Measurements from ENCODE around the gene CCDC92B. TPM values are rescaled to one million over a fixed set of nuclear protein-coding genes. Genes with fewer than 3 reads are reported as not detected.
"Not testable (repeated sequence)": the region's sequence is repeated elsewhere in the genome, so short reads cannot be mapped to it uniquely, and the experiment has no call there.

CCDC92B gene
- total and polyA plus RNA-seq, 2 donors, result 0.14 to 0.32 TPM

DNA sequence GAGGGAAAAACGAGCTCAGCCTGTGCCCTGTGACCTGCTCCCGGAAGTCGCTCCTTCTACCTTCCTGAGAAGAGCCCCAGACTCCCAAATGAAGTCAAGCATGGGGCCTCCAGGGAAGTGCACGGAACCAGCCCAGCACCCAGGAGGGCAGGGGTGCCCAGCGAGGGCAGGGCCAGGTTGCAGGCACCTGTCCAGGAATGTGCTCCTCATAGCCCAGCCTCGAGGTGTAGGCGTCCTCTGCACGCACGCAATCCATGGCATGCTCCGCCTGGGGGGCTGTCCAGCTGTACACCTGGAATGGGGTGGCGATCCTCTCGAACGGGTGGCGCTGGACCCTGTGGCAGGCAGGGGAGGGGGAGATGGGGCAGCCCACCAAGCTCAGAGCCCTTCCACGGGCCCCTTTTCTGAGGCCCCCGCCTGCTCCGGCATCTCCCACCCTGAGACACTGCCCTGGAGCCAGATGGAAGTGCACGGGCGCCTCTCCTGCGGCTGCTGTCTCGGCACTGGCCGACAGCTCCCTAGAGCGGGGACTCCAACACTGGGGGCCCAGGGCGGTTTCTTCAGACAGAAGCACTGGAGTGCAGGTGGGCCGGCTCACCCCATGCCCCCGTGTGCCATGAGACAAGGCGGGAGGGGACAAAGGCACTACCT lies 48.8 kb downstream of the CCDC92B start:
- H3K36me3 ChIP-seq (ENCODE audit: insufficient read depth), result peaks cover 17% of the 10 kb centered on the region
- DNase-seq (ENCODE audit: extremely low spot score), result no peak

GRCh38 chr17:2700030-2700490 lies 49.4 kb downstream of the CCDC92B start:
- Histone ChIP-seq H3K4me3 (ENCODE audit: low read depth, low read length) (no peak overlapping the region), H3K4me1 (ENCODE audit: insufficient read depth) (no peaks in the 10 kb centered on the region), H3K27ac (ENCODE audit: low read depth) (no peak overlapping the region), H3K36me3 (ENCODE audit: insufficient read depth) (peaks cover 20% of the 10 kb centered on the region)
- 93% methylated on average over 20 of the region's 20 CpGs for WGBS
- no peak for DNase-seq (ENCODE audit: extremely low spot score)

More for the DNA sequence above, 48.8 kb downstream of the CCDC92B start:
- Histone ChIP-seq H3K27ac (ENCODE audit: low read depth) (no peak overlapping the region), H3K4me1 (ENCODE audit: insufficient read depth) (no peaks in the 10 kb centered on the region), H3K4me3 (ENCODE audit: low read depth, low read length) (no peak overlapping the region)
- 92% methylated on average over 27 of the region's 27 CpGs for WGBS

DNA sequence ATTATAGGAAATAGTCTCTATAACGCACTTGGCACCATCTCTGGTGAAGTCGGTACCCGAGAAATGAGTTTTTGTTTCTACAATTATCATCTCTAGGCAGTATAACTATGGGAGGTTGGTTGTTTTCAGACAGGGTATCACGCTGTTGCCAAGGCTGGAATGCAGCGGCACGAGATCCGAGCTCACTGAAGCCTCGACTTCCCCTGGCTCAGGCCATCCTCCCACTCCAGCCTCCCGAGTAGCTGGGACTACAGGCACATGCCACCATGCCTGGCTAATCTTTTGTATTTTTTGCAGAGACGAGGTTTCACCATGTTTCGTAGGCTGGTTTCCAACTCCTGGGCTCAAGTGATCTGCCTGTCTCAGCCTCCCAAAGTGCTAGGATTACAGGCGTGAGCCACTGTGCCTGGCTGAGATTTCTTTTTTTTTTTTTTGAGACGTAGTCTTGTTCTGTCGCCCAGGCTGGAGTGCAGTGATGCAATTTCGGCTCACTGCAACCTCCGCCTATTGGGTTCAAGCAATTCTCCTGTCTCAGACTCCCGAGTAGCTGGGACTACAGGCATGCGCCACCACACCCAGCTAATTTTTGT lies 50.1 kb downstream of the CCDC92B start:
- WGBS, result 87% methylated on average over 18 of the region's 18 CpGs
- H3K4me1 ChIP-seq (ENCODE audit: insufficient read depth); DNase-seq (ENCODE audit: extremely low spot score); H3K27ac ChIP-seq (ENCODE audit: low read depth); H3K4me3 ChIP-seq (ENCODE audit: low read depth, low read length): not testable (repeated sequence)
- peaks cover 20% of the 10 kb centered on the region for H3K36me3 ChIP-seq (ENCODE audit: insufficient read depth)

DNA sequence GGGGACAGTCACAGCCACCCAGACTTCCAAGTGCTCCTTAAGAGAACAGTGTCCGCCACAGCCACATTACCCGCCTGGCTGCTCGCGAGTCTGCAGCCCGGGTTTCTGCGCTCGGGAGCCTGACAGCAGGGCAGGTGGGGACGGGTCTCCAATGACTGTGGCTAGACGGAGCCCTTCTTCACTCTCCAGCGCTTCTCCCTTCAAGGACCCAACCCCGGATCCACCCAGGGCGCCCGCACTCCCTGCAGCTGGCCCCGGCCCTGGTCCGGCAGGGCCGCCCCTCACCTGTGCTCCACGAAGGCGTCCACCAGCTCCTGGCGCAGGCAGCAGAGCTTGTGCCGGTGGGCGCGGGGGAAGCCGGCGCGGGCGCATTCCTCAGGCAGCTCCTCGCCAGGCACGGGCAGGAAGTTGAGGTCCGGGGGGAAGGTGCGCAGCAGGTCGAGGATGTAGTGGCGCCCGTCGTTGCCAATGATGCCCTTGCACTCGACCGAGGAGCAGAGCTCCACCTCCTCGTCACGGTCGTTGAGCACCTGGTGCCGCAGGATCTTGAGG lies 51.8 kb downstream of the CCDC92B start:
- no peak overlapping the region for H3K4me3 ChIP-seq (ENCODE audit: low read depth, low read length)
- no peak for DNase-seq (ENCODE audit: extremely low spot score)
- H3K4me1 ChIP-seq (ENCODE audit: insufficient read depth), result no peaks in the 10 kb centered on the region
- peaks cover 16% of the 10 kb centered on the region for H3K36me3 ChIP-seq (ENCODE audit: insufficient read depth)
- 97% methylated on average over 40 of the region's 40 CpGs for WGBS
- H3K27ac ChIP-seq (ENCODE audit: low read depth), result no peak overlapping the region

DNA sequence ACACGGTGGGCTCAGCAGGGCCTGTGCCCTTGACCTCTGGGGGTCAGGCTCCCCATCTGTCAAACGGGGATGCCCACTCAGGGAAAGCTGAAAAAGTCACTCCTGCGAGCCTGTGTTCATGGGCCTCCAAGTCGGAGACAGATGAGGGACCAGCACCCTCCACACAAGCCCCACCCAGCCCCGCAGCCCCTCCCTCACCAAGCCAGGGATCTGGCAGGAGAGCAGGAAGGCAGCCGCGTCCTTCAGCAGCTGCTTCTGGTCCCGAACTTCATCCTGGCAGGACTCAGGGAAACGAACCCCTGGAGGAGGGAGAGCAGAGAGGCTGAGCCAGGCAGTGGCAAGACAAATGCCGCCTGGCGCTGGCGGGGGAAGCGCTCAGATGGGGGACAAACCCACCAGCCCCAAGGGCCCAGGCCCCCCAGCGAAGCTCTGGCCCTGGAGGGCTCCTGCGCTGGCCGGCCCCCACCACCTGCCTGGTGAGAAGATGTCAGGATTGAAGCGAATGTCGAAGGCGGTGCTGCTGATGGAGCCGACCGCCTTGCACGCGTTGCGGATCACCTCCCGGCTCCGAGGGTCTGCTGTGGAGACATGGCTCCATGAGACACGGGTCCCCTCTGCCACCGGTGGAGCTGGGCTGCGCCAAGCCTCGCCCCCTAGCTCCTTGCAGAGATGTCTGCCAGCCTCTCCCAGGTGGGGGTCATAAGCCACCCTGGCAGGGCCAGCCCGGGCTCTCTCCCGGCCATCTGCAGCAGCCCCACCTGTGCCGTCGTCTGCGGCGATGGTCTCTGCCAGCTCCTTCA lies 53.3 kb downstream of the CCDC92B start:
- WGBS, result 87% methylated on average over 36 of the region's 36 CpGs
- H3K36me3 ChIP-seq (ENCODE audit: insufficient read depth), result peaks cover 12% of the 10 kb centered on the region
- H3K4me3 ChIP-seq (ENCODE audit: low read depth, low read length), result no peak overlapping the region
- no peak for DNase-seq (ENCODE audit: extremely low spot score)
- no peaks in the 10 kb centered on the region for H3K4me1 ChIP-seq (ENCODE audit: insufficient read depth)
- H3K27ac ChIP-seq (ENCODE audit: low read depth), result no peak overlapping the region

DNA sequence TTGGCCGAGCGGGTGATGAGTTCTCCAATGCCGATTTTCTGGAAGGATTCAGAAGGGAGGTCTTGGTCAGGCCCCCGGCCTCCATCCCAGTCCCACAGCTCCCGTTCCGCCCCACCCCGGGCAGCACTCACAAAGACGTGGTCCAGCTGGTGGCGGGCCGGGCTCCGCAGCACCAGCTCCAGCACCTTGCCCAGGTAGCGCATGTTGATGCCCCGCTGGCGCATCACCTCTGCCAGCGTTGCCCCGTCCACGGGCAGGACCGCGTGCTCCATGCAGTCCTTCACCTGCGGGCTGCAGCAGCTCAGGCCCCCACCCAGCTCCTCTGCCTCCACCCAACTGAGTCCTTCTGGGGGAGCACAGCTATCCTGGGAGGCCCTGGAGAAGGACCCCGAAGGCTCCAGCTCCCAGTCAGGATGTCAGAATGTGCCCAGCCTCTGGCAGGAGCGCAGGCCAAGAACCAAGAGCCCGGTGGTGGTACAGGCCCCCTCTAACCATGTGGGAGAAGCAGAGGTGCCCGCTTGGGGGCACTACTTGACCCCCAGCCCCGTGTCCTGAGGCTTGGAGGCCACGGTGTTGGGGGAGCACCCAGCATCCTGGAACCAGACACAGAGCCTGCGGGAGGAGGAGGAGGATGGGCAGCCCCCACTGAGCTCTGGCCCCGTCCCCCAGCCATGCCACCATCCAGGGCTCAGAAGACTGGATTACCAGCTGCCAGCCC lies 54.0 kb downstream of the CCDC92B start:
- 94% methylated on average over 28 of the region's 28 CpGs for WGBS
- Histone ChIP-seq H3K36me3 (ENCODE audit: insufficient read depth) (peaks cover 10% of the 10 kb centered on the region), H3K4me1 (ENCODE audit: insufficient read depth) (no peaks in the 10 kb centered on the region), H3K4me3 (ENCODE audit: low read depth, low read length) (no peak overlapping the region), H3K27ac (ENCODE audit: low read depth) (no peak overlapping the region)
- DNase-seq (ENCODE audit: extremely low spot score), result no peak

DNA sequence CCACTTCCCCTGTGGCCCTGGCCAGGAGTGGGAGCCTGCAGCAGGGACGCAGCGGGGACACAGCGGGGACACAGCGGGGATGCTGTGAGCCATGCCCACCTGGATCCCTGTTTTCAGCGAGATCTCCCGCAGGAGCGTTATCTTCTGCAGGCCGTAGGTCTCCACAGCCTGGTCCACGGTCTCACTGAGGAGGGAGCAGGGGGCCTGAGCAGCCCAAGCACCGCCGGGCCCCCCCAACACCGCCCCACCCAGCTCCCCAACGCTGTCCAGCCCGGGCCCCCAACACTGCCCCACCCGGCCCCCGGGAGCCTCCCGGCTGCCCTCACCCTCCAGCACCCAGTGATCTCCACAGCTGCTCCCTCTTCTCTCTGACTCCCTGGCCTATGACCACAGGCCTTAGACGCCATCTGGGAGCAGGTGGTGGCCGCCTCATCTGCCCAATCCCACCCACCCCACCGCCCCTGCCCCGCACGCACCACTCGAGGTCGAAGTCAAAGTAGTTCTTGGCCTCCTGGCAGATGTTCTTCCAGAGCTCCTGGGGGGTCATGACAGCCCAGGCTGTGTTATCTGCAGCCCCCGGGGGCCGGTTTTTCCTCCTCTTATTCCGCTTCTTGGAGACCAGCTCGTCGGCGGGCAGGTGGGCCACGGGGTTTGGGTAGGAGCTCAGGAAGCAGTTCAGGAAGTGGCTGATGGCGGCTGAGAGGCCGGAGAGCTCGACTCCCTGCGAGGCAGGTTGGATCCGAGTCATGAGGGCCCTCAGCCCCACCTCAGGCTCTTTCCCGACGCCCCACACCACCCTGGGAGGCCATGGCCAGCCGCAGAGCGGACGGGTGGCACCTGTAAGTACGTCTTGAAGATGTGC lies 54.8 kb downstream of the CCDC92B start:
- DNase-seq (ENCODE audit: extremely low spot score), result no peak
- Histone ChIP-seq H3K36me3 (ENCODE audit: insufficient read depth) (peaks cover 10% of the 10 kb centered on the region), H3K27ac (ENCODE audit: low read depth) (no peak overlapping the region), H3K4me1 (ENCODE audit: insufficient read depth) (no peaks in the 10 kb centered on the region), H3K4me3 (ENCODE audit: low read depth, low read length) (no peak overlapping the region)
- WGBS, result 91% methylated on average over 42 of the region's 42 CpGs

DNA sequence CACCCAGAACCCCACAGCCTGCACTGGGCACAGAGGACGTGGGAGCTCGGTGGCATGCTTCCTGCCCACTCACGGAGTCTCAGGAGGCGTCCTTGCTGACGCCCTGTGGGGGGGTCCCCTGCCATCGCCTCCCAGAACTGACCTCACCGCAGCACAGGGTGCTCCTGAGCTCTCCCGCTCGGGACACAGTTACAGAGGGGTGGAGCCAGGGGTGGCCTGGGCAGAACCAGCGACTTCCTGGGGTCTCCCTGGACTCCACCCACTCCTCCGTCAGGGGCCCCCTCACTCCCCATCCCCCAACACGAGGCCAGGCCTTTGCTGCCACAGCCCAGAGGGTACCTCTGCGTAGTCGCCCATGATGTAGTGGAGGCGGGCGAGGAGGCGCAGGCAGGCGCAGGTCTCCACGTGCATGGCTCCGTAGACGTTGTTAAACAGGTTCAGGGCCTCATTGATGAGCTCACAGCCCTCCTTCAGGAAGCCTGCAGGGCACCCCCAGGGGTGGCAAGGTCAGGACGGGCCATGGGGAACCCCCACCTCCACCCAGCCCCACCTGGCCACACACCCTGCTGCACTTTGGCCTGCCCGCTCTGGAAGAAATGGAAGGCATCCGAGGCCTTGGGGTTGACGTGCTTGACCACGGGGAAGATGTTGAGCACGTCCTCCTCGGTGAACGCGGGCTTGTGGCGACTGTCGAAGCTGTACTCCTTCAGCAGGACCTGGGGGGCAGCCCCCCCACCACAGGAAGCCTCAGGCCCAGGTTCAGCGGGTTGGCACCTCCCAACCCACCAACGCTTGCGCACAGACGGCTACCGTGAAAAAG lies 55.7 kb downstream of the CCDC92B start:
- no peak for DNase-seq (ENCODE audit: extremely low spot score)
- no peaks in the 10 kb centered on the region for H3K4me1 ChIP-seq (ENCODE audit: insufficient read depth)
- no peak overlapping the region for H3K4me3 ChIP-seq (ENCODE audit: low read depth, low read length)
- WGBS, result 89% methylated on average over 37 of the region's 37 CpGs
- H3K27ac ChIP-seq (ENCODE audit: low read depth), result no peak overlapping the region
- peaks cover 10% of the 10 kb centered on the region for H3K36me3 ChIP-seq (ENCODE audit: insufficient read depth)

GRCh38 chr17:2692781-2693135 lies 56.7 kb downstream of the CCDC92B start:
- Histone ChIP-seq H3K4me1 (ENCODE audit: insufficient read depth) (no peaks in the 10 kb centered on the region), H3K36me3 (ENCODE audit: insufficient read depth) (peaks cover 10% of the 10 kb centered on the region), H3K27ac (ENCODE audit: low read depth) (no peak overlapping the region), H3K4me3 (ENCODE audit: low read depth, low read length) (no peak overlapping the region)
- 91% methylated on average over 14 of the region's 14 CpGs for WGBS
- DNase-seq (ENCODE audit: extremely low spot score), result no peak

GRCh38 chr17:2691965-2692780 lies 57.3 kb downstream of the CCDC92B start:
- Histone ChIP-seq H3K4me3 (ENCODE audit: low read depth, low read length) (no peak overlapping the region), H3K36me3 (ENCODE audit: insufficient read depth) (peaks cover 10% of the 10 kb centered on the region), H3K4me1 (ENCODE audit: insufficient read depth) (no peaks in the 10 kb centered on the region), H3K27ac (ENCODE audit: low read depth) (no peak overlapping the region)
- WGBS, result 78% methylated on average over 70 of the region's 71 CpGs
- DNase-seq (ENCODE audit: extremely low spot score), result no peak

GRCh38 chr17:2691069-2691871 lies 58.2 kb downstream of the CCDC92B start:
- H3K4me1 ChIP-seq (ENCODE audit: insufficient read depth), result no peaks in the 10 kb centered on the region
- peaks cover 3% of the 10 kb centered on the region for H3K36me3 ChIP-seq (ENCODE audit: insufficient read depth)
- no peak for DNase-seq (ENCODE audit: extremely low spot score)
- H3K27ac ChIP-seq (ENCODE audit: low read depth), result no peak overlapping the region
- 95% methylated on average over 62 of the region's 62 CpGs for WGBS
- no peak overlapping the region for H3K4me3 ChIP-seq (ENCODE audit: low read depth, low read length)
